ENCODE measurements around the gene FGD4. TPM values are rescaled to one million over a fixed set of nuclear protein-coding genes. Genes with fewer than 3 reads are reported as not detected.

FGD4 gene
- total and polyA plus RNA-seq, 9 of the 15 experiments (the other 6 are each of a cell fraction or from before 2014, with no cell fraction given), result 0.05 to 0.51 (median 0.27) TPM

- Histone ChIP-seq H3K9ac (ENCODE audit: insufficient read depth in 1 of 2, low read depth in 2 of 2, low read length in 2 of 2) (no peak overlapping the region), H3K27ac (ENCODE audit: extremely low read depth, low read depth, low read length) (no peak overlapping the region), H3K4me2 (ENCODE audit: insufficient read depth, low read length) (no peak overlapping the region), H3K36me3 (ENCODE audit: control insufficient read depth, insufficient read depth, low read length) (no peaks in the 10 kb centered on the region), H3K4me3 (no peak overlapping the region), H2AFZ (ENCODE audit: low read depth, low read length) (no peak overlapping the region), H3K9me3 (replicated peaks; ENCODE audit: control insufficient read depth, insufficient read depth, low read depth, low read length) (no peaks in the 10 kb centered on the region), H3K9me1 (ENCODE audit: control insufficient read depth, insufficient read depth, low read length) (no peaks in the 10 kb centered on the region), H3K79me2 (ENCODE audit: control insufficient read depth, insufficient read depth, low read length) (no peaks in the 10 kb centered on the region), H4K20me1 (replicated peaks; ENCODE audit: control insufficient read depth, insufficient read depth, low read length) (no peaks in the 10 kb centered on the region), H3K27me3 (ENCODE audit: control insufficient read depth in 2 of 2, insufficient read depth in 2 of 2, low read length in 2 of 2) (peaks cover 3 to 12% of the 10 kb centered on the region in 2 experiments; a peak in 3 of 5 replicates), H3K4me1 (replicated peaks in 1 of 2; ENCODE audit: control insufficient read depth in 2 of 2, insufficient read depth in 2 of 2, low read length in 2 of 2) (no peaks in the 10 kb centered on the region)
- peak; percentile 6 for FAIRE-seq
- no peak for TF ChIP-seq MYNN (IDR thresholded peaks at IDR 0.05)
- no peak for TF ChIP-seq MYNN (CRISPR knock-in tag; IDR thresholded peaks at IDR 0.05)
- TF ChIP-seq CAMTA2 (CRISPR knock-in tag; conservative IDR thresholded peaks at IDR 0.05), result no peak
- TF ChIP-seq OTX1 (CRISPR knock-in tag; IDR thresholded peaks at IDR 0.05), result no peak
- no peak for TF ChIP-seq PRMT5 (CRISPR knock-in tag; IDR thresholded peaks at IDR 0.05)
- TF ChIP-seq ZBTB8A (IDR thresholded peaks at IDR 0.05; ENCODE audit: partially characterized antibody), result no peak
- TF ChIP-seq RCOR1 (IDR thresholded peaks at IDR 0.05; ENCODE audit: borderline replicate concordance in 1 of 2, low read depth in 2 of 2, low read length in 2 of 2), result no peak
- no peak for TF ChIP-seq NR0B1 (IDR thresholded peaks at IDR 0.05; ENCODE audit: partially characterized antibody)
- no peak for TF ChIP-seq KDM4B (IDR thresholded peaks at IDR 0.05; ENCODE audit: borderline replicate concordance in 2 of 2, low read depth in 1 of 2)
- TF ChIP-seq RUNX1 (IDR thresholded peaks at IDR 0.05; ENCODE audit: low read depth), result no peak
- TF ChIP-seq TAF1 (IDR thresholded peaks at IDR 0.05; ENCODE audit: control insufficient read depth, extremely low read depth, insufficient read depth, low read length, severe bottlenecking), result no peak
- no peak for TF ChIP-seq KHSRP (IDR thresholded peaks at IDR 0.05)
- TF ChIP-seq PREB (CRISPR knock-in tag; IDR thresholded peaks at IDR 0.05), result no peak
- TF ChIP-seq KAT8 (IDR thresholded peaks at IDR 0.05; ENCODE audit: low read depth), result no peak
- TF ChIP-seq CLOCK (CRISPR knock-in tag; IDR thresholded peaks at IDR 0.05; ENCODE audit: borderline replicate concordance), result no peak
- no TSS peak for BruUV-seq (replicated peaks)
- POLR2A ChIA-PET, result no interaction called here
- in situ Hi-C loops (cut with MboI) (no loop called here), intact Hi-C loops (cut with micrococcal nuclease) (no loop called here)
- CTCF ChIA-PET (ENCODE audit: low intra/inter-chr PET ratio), result no interaction called here
- WGBS (ENCODE audit: insufficient coverage, low coverage, missing lambda C conversion rate), result 5% methylated on average over 11 of the region's 11 CpGs
- ATAC-seq, result no peak
- DNase-seq (ENCODE audit: extremely low read depth in 1 of 4, low spot score in 3 of 4), result no peak
Observed at GRCh38 chr12:32561931-32562341, 162.6 kb downstream of the FGD4 start.

All from K562 (cell line).